ENCODE data around the gene HCAR2. TPM values are rescaled to one million over a fixed set of nuclear protein-coding genes. Genes with fewer than 3 reads are reported as not detected.

HCAR2 gene
- total and polyA plus RNA-seq, 2 donors (not counting 1 experiment from before 2014, with no cell fraction given), result 0.82 TPM; not detected in 1

DNA sequence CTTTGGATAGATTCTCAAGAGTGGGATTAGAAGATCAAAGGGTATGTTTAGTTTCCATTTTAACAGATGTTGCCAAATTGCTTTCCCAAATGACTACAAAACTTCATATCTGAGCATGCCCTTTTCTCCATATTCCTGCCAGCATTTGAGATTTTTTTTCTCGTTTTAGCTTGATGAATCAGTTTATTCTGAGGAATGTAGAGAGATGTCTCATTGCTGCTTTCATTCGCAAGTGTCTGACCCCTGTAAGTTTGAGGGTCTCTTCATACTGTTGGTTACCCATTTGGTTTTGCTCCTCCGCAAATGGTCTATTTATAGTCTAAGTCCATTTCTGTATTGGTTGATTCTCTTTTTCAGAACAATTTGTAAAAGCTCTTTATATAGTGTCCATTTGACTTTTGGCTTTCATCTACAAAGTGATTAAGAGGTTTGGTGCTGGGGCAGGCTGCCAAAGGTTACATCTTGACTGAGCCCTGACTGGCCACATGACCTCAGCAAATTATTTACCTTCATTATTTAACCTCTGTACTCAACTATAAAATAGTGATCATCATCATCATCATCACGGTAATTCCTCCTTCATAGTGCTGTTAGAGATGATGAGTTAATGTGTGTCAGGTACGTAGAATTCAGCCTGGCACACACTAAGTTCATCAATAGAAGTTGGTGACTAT, 33.6 kb downstream of the HCAR2 start:
- no peak overlapping the region for H2AFZ ChIP-seq (ENCODE audit: insufficient read depth, low read depth, low read length, poor library complexity, severe bottlenecking)
- H3K4me1 Mint-ChIP-seq, result no peaks in the 10 kb centered on the region
- H3K27me3 ChIP-seq (replicated peaks in 1 of 4; ENCODE audit: control extremely low read depth in 1 of 4, control insufficient read depth in 3 of 4, insufficient read depth in 4 of 4, low read length in 3 of 4), result no peaks in the 10 kb centered on the region
- H3K4me3 Mint-ChIP-seq, result no peak overlapping the region
- H3K4me2 ChIP-seq (replicated peaks; ENCODE audit: low read depth, low read length, poor library complexity, severe bottlenecking), result no peak overlapping the region
- no peak overlapping the region for H3K27ac ChIP-seq (ENCODE audit: low read length in 2 of 2)
- DNase-seq, result no peak
- no peak overlapping the region for H3K4me3 ChIP-seq (ENCODE audit: control extremely low read depth in 1 of 5, extremely low read depth in 1 of 5, insufficient read depth in 1 of 5, low read depth in 2 of 5, low read length in 4 of 5)
- H3K9ac ChIP-seq (ENCODE audit: low read length), result no peak overlapping the region
- no peak overlapping the region for H3K27ac Mint-ChIP-seq
- 100% methylated on average over 1 of the region's 5 CpGs for WGBS (ENCODE audit: insufficient coverage)
- H4K20me1 ChIP-seq (ENCODE audit: control insufficient read depth, insufficient read depth, low read length, poor library complexity, severe bottlenecking), result no peaks in the 10 kb centered on the region
- H3K27me3 Mint-ChIP-seq, result peaks cover 5% of the 10 kb centered on the region
- CTCF ChIA-PET, result no interaction called here
- no peaks in the 10 kb centered on the region for H3K9me3 ChIP-seq (ENCODE audit: control extremely low read depth in 1 of 3, control insufficient read depth in 2 of 3, insufficient read depth in 1 of 3, low read length in 2 of 3)
- POLR2A ChIA-PET, result no interaction called here
- no peaks in the 10 kb centered on the region for H3K36me3 ChIP-seq (replicated peaks in 1 of 2; ENCODE audit: control extremely low read depth in 1 of 2, control insufficient read depth in 1 of 2, extremely low read depth in 1 of 2, insufficient read depth in 2 of 2, low read length in 1 of 2)
- ATAC-seq (ENCODE audit: low read depth), result no peak
- no peaks in the 10 kb centered on the region for H3K4me1 ChIP-seq (ENCODE audit: control insufficient read depth in 2 of 2, insufficient read depth in 2 of 2, low read length in 2 of 2)
- TF ChIP-seq EZH2 (IDR thresholded peaks at IDR 0.05; ENCODE audit: borderline replicate concordance, insufficient read depth, low read depth, low read length, poor library complexity, severe bottlenecking), result no peak
- TF ChIP-seq, protein P1, sequence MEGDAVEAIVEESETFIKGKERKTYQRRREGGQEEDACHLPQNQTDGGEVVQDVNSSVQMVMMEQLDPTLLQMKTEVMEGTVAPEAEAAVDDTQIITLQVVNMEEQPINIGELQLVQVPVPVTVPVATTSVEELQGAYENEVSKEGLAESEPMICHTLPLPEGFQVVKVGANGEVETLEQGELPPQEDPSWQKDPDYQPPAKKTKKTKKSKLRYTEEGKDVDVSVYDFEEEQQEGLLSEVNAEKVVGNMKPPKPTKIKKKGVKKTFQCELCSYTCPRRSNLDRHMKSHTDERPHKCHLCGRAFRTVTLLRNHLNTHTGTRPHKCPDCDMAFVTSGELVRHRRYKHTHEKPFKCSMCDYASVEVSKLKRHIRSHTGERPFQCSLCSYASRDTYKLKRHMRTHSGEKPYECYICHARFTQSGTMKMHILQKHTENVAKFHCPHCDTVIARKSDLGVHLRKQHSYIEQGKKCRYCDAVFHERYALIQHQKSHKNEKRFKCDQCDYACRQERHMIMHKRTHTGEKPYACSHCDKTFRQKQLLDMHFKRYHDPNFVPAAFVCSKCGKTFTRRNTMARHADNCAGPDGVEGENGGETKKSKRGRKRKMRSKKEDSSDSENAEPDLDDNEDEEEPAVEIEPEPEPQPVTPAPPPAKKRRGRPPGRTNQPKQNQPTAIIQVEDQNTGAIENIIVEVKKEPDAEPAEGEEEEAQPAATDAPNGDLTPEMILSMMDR (IDR thresholded peaks at IDR 0.05), result no peak
- no peaks in the 10 kb centered on the region for H3K9me3 Mint-ChIP-seq (ENCODE audit: insufficient read depth)
- intact Hi-C loops (cut with micrococcal nuclease), result no loop called here
- no peaks in the 10 kb centered on the region for H3K79me2 ChIP-seq (ENCODE audit: control insufficient read depth, insufficient read depth, low read length)

DNA sequence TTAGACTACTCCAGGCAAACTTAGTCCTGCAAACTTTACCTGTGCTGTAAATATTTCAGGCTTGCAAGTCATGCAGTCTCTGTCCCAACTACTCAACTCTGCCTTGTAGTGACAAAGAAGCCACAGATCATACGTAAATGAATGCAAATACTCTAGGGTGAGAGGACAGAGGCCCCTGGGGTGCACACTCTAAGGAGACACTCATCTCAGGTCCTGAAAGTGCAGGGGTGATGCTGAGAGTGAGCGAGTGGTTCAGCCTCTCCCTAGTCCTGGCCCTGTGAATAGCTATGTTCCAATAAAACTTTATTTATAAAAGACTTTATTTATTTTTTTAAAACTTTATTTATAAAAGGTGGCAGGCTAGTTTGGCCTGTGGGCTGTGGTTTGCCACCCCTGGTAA, 34.9 kb downstream of the HCAR2 start:
- Histone ChIP-seq H3K27me3 (replicated peaks in 1 of 4; ENCODE audit: control extremely low read depth in 1 of 4, control insufficient read depth in 3 of 4, insufficient read depth in 4 of 4, low read length in 3 of 4) (no peaks in the 10 kb centered on the region), H3K4me3 (ENCODE audit: control extremely low read depth in 1 of 5, extremely low read depth in 1 of 5, insufficient read depth in 1 of 5, low read depth in 2 of 5, low read length in 4 of 5) (no peak overlapping the region), H3K9ac (ENCODE audit: low read length) (no peak overlapping the region), H3K9me3 (ENCODE audit: control extremely low read depth in 1 of 3, control insufficient read depth in 2 of 3, insufficient read depth in 1 of 3, low read length in 2 of 3) (no peaks in the 10 kb centered on the region), H3K79me2 (ENCODE audit: control insufficient read depth, insufficient read depth, low read length) (no peaks in the 10 kb centered on the region), H3K36me3 (replicated peaks in 1 of 2; ENCODE audit: control extremely low read depth in 1 of 2, control insufficient read depth in 1 of 2, extremely low read depth in 1 of 2, insufficient read depth in 2 of 2, low read length in 1 of 2) (no peaks in the 10 kb centered on the region), H3K4me1 (ENCODE audit: control insufficient read depth in 2 of 2, insufficient read depth in 2 of 2, low read length in 2 of 2) (no peaks in the 10 kb centered on the region), H4K20me1 (ENCODE audit: control insufficient read depth, insufficient read depth, low read length, poor library complexity, severe bottlenecking) (no peaks in the 10 kb centered on the region), H2AFZ (ENCODE audit: insufficient read depth, low read depth, low read length, poor library complexity, severe bottlenecking) (no peak overlapping the region), H3K27ac (ENCODE audit: low read length in 2 of 2) (no peak overlapping the region), H3K4me2 (replicated peaks; ENCODE audit: low read depth, low read length, poor library complexity, severe bottlenecking) (no peak overlapping the region)
- Mint-ChIP-seq H3K27me3 (peaks cover 5% of the 10 kb centered on the region), H3K27ac (no peak overlapping the region), H3K9me3 (ENCODE audit: insufficient read depth) (no peaks in the 10 kb centered on the region), H3K4me3 (no peak overlapping the region), H3K4me1 (no peaks in the 10 kb centered on the region)
- CTCF ChIA-PET, result no interaction called here
- POLR2A ChIA-PET, result no interaction called here
- intact Hi-C loops (cut with micrococcal nuclease), result no loop called here
- TF ChIP-seq EZH2 (IDR thresholded peaks at IDR 0.05; ENCODE audit: borderline replicate concordance, insufficient read depth, low read depth, low read length, poor library complexity, severe bottlenecking), result no peak
- TF ChIP-seq, protein P1 (IDR thresholded peaks at IDR 0.05), result no peak
- WGBS (ENCODE audit: insufficient coverage), result no CpG with 5 or more reads among the region's 2 CpGs
- DNase-seq (no peak), ATAC-seq (ENCODE audit: low read depth) (no peak)
